CD4-positive, alpha-beta T cell treated with Interleukin-6 for 4 hours (primary cell): Measurements from ENCODE around the gene TRPC6.
"Not testable (repeated sequence)": the region's sequence is repeated elsewhere in the genome, so short reads cannot be mapped to it uniquely, and the experiment has no call there.

Experiments used
- DNase-seq: peaks from one replicate; pipeline ENCODE4 v3.0.0-alpha.2; 2020; ENCODE audit warnings: mixed read lengths

TRPC6 gene

GRCh38 chr11:101446238-101446637, 137.6 kb downstream of the TRPC6 start:
- DNase-seq: no peak

GRCh38 chr11:101445761-101446160, 138.0 kb downstream of the TRPC6 start:
- DNase-seq: no peak

GRCh38 chr11:101444851-101445250, 139.0 kb downstream of the TRPC6 start:
- no peak for DNase-seq

- no peak for DNase-seq
Observed at GRCh38 chr11:101444164-101444563, 139.6 kb downstream of the TRPC6 start.

- DNase-seq: no peak
Observed at GRCh38 chr11:101442936-101443521, 140.8 kb downstream of the TRPC6 start.

GRCh38 chr11:101442171-101442570, 141.6 kb downstream of the TRPC6 start:
- DNase-seq: no peak

- DNase-seq: no peak
Observed at GRCh38 chr11:101441747-101442146, 142.1 kb downstream of the TRPC6 start.

- DNase-seq: no peak
Observed at GRCh38 chr11:101439488-101439887, 144.3 kb downstream of the TRPC6 start.

GRCh38 chr11:101438708-101439107, 145.1 kb downstream of the TRPC6 start:
- not testable (repeated sequence) for DNase-seq

GRCh38 chr11:101438126-101438525, 145.7 kb downstream of the TRPC6 start:
- DNase-seq: no peak

- DNase-seq: no peak
Observed at GRCh38 chr11:101436511-101437142, 147.2 kb downstream of the TRPC6 start.

GRCh38 chr11:101435408-101435973, 148.3 kb downstream of the TRPC6 start:
- no peak for DNase-seq

GRCh38 chr11:101434026-101434643, 149.7 kb downstream of the TRPC6 start:
- DNase-seq: no peak

- no peak for DNase-seq
Observed at GRCh38 chr11:101433151-101433550, 150.7 kb downstream of the TRPC6 start.

GRCh38 chr11:101429703-101430540, 153.9 kb downstream of the TRPC6 start:
- DNase-seq: no peak

GRCh38 chr11:101428918-101429317, 154.9 kb downstream of the TRPC6 start:
- DNase-seq: no peak

GRCh38 chr11:101407324-101407723, 176.5 kb downstream of the TRPC6 start:
- DNase-seq: no peak
